GM21423 (cell line): ENCODE data around the gene STK26.
"Not testable (repeated sequence)": the region's sequence is repeated elsewhere in the genome, so short reads cannot be mapped to it uniquely, and the experiment has no call there.

Experiments used
- ATAC-seq: cut with Tn5 transposase; IDR thresholded peaks from one replicate; pipeline ENCODE4 v1.9.1; 2021; ENCODE audit warnings: mild to moderate bottlenecking, moderate library complexity; ENCODE audit not compliant: unreplicated experiment

STK26 gene

DNA sequence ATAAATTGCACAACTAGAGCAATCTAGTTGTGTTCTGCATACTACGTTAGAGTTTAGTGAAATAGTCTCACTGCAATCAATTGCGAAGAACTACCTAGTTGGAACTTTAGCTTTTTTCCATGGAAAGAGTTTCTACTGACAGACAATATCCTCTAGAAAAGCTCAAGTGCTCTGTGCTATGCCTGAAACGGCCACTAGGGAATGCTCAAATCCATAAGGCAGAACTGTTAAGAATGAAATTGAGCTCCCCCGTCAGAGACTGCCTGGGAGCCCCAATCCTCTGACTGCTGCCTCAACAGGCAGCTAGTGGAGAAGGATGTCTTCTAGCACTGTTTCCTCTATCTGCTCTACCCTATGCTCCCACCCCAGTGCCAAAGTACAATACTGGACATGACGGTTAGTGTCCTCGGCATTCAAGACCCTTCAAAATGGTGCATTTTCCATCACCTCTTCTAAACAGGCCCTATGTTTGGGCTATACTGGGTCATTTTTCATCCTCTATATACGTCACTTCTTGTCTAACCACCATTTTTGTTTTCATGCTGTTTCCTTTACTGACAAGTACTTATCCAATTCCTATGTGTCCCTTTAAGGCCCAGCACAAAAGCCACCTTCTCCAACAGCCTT, 69.5 kb downstream of the STK26 start:
- peak; percentile 51 for ATAC-seq

GRCh38 chrX:132093239-132093860, 70.2 kb downstream of the STK26 start:
- ATAC-seq: no peak

- no peak for ATAC-seq
These were observed 71.1 kb downstream of the STK26 start for GRCh38 chrX:132094164-132094563.

DNA sequence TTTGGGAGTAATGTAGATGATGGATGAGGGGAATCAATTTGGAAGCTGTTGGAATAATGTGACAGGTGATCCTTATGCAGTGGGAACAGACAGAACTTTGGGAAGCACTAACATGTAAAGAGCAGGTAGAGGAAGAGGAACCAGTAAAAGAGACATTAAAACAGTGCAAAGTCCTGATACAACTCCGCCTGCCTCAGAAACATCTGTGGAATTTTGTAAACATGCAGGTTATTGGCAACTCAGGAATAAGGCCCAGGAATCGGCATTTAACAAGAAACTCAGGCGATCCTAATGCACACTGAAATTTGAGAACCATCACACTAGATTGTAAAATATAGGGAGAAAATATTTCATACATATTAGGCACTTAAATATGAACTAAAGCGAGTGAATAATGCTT, 75.6 kb downstream of the STK26 start:
- ATAC-seq: not testable (repeated sequence)

DNA sequence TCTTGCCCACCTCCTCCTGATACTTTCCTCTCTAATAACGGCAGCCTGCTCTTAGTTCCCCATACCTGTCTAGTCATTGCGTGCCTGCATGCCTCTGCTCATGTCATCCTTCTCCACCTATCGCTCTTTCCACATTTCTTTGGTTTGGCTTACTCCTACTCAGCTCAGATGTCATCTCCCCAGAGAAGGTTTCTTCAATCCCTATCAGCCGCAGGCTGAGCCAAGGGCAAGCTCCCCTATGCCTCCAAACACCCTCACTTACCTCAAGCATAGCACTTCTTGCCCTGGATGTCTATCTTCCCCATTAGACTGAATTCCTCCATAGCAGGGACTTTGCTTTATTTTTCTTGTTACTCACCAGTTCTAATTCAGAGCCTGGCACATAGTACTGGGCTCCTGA, 78.1 kb downstream of the STK26 start:
- no peak for ATAC-seq

- ATAC-seq: no peak
These were observed 78.7 kb downstream of the STK26 start for GRCh38 chrX:132101799-132102198.

DNA sequence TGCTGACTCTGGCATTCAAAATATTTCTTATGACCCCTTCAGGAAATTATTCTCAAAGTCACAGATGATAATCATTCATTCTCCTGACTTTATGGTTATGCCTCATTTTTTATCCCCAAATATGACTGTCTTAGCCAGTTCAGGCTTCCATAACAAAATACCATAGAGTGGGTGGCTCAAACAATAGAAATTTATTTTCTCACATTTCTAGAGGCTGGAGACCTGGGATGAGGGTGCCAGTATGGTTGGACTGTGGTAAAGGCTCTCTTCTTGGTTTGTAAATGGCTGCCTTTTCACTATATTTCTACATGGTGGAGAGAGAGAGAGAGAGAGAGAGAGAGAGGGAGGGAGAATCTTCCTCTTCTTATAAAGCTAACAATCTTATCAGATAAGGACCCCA, 84.2 kb downstream of the STK26 start:
- no peak for ATAC-seq

GRCh38 chrX:132114607-132115006, 91.5 kb downstream of the STK26 start:
- ATAC-seq: no peak

DNA sequence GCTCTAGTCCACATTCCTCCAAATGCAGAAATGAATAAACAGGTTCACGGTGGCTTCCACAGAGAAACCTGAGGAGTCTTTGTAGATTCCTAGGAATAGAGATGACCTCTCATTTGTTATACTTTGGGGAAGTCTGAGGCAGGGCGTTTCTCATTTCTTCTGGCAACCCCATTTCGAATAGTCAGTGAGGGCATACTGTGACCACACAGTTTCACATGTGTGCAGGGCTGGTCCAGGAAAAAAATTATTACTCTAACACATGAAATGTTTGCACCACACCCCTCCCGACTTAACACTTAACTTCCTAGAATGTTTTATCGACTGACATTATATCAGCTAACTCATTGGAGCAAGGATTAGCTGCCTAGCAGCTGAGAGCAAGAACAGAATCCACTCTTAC, 92.7 kb downstream of the STK26 start:
- no peak for ATAC-seq

DNA sequence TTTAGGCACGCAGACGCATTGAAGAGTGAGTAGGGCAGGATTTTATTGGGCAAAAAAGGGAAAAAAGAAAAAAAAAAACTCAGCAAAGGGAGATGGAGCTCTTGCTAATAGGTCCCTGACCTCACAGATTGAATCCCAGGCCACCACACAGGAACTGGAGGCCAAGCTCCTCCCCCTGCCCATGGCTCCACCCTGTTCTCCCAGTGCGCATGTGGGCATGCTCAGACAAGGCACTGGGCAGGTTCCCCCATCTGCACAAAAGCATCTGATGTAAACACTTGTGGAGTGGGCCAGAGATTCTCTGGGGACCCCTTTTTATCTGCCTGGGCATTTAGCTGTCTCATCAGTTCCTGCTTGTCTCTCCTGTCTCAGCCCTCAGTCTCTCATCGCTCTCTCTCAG, 95.3 kb downstream of the STK26 start:
- ATAC-seq: no peak

DNA sequence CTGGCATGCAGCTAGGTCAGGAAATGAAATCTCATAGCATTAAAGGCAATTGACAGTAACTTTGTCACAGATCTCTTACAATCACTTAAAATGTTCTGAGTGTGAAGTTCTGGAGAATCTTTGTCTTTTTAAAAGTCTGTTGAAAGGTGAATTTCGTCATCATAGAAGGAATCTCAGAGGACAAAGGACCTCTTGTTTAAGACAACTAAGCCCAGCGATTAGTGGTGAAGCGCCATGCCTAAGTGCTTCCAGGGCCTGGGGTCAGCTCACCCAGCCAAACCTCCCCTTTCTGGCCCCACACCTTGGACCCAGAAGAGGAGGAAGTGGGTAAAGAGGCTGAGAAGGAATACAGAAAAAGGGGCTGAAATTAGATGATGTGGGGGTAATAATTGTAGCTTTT, 96.2 kb downstream of the STK26 start:
- ATAC-seq: no peak

GRCh38 chrX:132119821-132120515, 96.9 kb downstream of the STK26 start:
- no peak for ATAC-seq

DNA sequence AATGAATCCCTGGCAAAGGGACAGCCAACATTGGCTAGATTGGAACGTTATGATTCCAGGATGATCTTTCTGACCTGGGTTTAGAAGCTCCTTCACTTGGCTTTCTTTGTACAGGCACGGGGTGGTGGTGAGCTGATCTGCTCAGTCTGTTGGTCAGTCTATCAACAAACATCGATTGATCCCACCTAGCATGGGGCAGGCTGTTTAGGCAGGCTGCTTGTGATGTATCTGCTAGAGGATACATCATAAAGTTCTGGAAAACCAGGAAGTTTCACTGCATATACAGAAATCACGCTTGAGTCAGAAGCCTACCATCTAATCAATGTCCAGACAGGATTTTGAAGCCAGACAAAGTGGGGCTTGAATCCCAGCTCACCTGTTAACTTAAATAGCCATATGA, 97.8 kb downstream of the STK26 start:
- ATAC-seq: no peak
